Measurements from ENCODE around the gene PRLR.
A peak's percentile ranks its signal among the peaks of the same experiment; 100 is the strongest.
"Not testable (repeated sequence)": the region's sequence is repeated elsewhere in the genome, so short reads cannot be mapped to it uniquely, and the experiment has no call there.

The PRLR gene

DNA sequence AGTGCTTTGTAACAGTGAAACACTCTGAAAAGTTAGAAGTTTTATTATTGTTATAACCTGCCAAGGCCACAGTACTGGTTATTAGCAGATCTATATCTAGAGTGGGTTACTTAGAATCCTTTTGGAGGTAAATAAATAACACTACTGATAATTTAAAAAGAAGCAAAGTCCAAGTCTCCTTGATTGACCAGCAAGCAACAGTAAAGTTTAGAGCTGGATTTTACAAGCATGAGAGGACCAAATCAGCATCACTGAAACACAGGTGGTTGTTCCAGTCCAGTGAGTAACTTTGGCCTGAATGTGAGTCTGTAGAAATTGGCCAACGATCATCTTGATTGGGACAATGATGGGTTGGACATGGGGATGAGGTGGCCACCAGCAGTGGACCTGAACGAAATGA lies 105.4 kb downstream of the PRLR start:
- DNase-seq (ENCODE audit: low read depth) = no peak

DNA sequence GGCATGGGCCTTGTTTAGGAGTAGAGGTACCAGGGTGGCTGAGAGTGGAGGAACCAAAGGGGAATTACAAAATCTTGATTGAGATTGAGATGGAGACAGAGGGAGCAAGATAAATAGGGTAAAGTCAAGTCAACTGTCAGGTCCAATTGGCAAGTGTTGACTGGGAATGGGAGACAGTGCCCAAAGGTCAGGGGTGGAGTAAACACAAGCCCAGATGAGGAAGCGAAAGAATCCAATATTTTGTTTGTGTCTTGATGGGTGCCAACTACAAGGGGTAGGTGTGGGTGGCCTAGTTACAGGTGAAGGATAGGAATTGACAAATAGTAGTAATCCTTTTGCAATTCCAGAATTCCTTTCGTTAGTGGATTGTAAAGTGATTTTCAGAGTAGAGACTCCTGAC lies 107.5 kb downstream of the PRLR start:
- no peak for DNase-seq (ENCODE audit: low read depth)

DNA sequence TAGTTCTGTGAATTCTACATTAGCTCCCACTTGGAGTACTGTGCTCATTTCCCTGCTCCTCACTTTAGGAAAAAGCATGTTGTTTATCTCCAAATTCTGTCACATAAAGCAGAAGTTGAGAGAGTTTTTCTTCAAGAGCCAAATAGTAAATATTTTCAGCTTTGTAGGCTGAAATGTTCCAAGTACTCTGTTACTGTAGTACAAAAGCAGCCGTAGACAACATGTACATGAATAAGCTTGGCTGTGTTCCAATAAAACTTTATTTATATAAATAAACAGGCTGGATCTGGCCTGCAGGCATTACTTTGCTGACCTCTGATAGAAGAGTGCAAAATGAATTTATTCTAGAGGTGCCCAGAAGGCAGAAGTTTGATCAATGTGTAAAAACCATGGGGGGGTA lies 109.6 kb downstream of the PRLR start:
- DNase-seq (ENCODE audit: low read depth) = no peak

DNA sequence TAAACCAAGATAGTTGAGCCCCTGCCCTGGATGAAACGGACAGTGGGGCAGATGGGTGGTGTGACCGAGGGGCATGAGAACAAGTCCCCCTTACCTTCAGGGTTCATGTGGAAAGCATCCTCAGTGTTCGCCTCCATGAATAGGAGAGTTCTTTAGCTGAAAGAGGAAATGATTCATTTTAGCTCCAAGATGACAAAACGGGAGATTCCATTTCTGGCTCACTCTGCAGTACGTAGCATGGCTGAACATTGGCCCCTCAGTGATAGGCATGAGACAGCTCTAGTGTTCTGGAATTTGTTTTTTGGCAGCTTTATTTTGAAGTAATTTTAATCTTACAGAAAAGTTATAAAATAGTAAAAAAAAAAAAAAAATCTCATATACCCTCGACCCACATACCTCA lies 112.3 kb downstream of the PRLR start:
- no peak for DNase-seq (ENCODE audit: low read depth)

DNA sequence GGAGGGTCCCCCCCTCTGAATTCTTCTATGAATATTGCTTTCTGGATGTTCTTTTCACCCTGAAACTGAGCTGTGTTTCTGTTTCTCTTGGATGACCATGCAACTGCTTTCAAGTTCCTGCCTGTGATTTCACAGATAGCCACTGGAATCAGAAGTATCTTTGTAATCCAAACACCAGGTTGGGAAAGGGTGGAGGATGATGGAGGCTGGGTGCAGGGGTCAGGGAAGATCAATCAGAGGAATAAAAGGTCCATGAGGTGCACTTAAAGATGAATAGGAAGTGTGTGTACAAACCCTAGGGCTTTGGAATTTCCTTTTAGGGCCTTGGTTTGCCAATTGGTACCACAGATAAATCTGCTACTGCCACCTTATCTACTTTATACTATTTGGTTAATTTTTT lies 114.4 kb downstream of the PRLR start:
- DNase-seq (ENCODE audit: low read depth) = no peak

DNA sequence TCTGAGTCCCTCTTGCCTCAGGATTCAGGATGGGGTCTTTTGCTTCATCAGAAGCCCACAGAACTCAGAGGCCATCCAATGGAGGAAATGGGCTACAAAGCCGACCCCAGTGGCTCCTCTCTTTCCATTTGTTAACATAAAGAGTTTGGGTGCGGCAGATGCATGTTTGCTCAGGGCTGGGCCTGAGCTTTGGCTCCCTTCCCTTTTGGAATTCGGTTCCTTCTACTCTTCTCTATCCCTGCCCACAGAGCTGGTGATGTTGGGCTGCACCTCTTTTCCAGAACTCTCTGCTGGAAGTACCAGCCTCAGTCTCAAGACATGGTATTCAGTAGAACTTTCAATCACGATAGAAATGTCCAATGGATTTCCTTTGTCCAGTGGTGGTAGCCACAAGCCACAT lies 115.6 kb downstream of the PRLR start:
- DNase-seq (ENCODE audit: low read depth) = no peak

DNA sequence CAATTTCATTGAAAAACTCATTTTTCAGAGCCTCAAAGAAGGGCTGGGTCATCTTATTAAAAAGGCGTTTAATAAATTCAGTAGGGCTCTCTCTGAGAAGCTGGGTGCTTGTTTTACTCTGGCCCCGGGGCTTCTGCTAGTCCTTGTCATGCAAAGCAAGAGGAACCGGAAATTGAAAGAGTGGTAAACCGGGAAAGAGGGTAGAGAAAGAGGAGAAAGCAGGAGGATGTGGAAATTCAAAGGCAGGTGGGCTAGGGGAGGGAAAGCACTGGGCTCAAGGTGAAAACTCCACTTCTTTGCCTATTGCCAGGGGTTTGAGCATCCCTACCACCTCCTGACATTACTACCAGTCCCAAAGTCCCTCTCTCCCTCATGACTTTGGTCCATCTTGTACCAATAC lies 118.0 kb downstream of the PRLR start:
- DNase-seq (ENCODE audit: low read depth) = no peak

DNA sequence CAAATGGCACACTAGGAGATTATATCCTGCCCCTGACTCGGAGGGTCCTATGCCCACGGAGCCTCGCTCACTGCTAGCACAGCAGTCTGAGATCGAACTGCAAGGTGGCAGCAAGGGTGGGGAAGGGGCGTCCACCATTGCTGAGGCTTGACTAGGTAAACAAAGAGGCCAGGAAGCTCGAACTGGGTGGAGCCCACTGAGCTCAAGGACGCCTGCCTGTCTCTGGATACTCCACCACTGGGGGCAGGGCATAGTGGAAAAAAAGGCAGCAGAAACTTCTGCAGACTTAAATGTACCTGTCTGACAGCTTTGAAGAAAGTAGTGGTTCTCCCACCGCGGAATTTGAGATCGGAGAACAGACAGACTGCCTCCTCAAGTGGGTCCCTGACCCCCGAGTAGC lies 125.7 kb downstream of the PRLR start:
- not testable (repeated sequence) for DNase-seq (ENCODE audit: low read depth)

DNA sequence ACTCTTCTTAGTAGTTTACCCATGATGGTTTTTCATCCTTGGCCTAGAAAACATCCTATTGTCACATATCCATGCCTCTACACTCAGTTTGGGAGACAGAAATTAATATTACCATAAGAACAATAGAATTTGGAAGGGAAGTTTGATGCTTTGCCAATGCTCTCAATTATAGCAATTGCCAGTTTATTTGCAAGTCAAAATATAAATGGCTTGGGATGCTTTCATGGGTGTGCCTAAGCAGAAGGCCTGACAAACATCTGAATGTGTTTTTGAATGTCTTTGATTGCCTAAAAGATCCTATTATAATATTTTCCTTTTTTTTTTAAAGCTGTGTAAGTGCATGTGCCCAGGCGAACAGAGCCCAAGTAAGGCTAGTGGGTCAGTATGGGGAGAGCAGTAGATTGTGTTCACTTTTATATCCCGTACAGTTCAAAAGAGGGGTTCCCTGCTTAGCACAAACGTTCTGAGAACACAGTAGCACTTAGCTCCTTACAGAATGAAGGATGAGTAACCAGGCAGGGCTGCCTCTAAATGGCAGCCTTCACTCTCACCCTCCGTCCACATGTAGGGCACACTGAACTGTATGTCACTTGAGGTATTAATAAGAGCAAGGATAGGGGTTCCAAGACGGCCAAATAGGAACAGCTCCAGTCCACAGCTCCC lies 126.5 kb downstream of the PRLR start:
- no peak for DNase-seq (ENCODE audit: low read depth)

DNA sequence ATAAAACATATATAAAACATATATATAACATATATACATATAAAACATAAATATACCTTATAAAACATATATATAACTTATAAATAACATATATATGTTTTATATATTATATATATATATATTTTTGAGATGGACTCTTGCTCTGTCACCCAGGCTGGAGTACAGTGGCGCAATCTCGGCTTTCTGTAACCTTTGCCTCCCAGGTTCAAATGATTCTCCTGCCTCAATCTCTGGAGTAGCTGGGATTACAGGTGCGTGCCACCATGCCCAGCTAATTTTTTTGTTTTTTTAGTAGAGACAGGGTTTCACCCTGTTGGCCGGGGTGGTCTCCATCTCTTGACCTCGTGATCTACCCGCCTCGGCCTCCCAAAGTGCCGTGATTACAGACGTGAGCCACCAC lies 128.6 kb downstream of the PRLR start:
- not testable (repeated sequence) for DNase-seq (ENCODE audit: low read depth)

DNA sequence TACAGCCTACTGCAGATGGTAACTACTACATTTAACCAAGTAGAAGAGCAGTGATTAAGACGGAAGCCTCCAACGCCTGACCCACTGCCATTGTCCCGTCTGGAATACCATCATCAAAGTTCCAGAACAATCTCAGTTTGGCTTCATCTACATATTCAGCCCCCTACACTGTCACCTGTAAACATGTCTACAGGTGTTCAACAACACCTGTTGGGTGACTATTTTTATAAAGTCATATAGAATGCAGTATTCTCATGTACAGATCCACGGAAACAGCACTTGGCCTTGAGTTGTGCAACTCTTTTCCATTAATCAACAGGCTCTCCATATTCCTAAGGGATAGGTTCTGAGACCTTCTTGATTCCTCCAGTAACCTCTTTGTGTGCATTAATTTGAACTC lies 129.3 kb downstream of the PRLR start:
- DNase-seq (ENCODE audit: low read depth) = no peak

DNA sequence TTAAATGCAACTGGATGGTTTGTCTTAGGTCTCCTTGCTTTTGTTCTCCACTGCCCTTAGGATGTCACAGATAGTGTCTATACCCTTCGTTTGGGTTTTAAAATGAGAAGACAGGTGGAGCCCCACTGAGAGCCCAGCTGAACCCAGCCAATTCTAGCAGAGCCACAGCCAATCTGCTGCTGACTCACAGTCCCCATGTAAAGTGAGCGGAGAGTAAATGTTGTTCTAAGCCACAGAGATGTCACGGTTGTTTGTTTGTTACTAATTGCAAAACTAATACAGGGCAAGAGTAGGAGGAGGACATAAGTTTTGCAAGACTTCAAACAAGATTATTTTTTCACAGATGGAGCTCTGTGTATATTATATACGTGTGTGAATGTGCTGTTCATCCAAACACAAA lies 132.1 kb downstream of the PRLR start:
- no peak for DNase-seq (ENCODE audit: low read depth)

DNA sequence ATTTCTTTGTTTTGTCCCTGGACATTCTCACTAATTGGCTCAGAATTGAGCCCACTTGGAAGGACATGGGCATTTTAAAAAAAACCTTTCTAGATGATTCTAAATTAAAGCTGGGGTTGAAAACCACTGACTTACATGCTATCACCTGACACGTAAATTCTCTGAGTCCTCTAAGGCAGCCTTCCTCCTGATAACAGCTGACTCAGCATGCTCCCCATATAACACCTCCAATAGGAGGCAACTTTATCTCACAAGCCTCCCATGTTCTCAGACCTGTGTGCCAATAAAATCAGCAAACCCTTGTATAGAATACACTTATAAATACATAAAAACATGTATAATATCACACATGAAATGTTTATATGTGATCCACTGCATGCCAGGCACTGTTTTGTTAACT lies 133.4 kb downstream of the PRLR start:
- no peak for DNase-seq (ENCODE audit: low read depth)

DNA sequence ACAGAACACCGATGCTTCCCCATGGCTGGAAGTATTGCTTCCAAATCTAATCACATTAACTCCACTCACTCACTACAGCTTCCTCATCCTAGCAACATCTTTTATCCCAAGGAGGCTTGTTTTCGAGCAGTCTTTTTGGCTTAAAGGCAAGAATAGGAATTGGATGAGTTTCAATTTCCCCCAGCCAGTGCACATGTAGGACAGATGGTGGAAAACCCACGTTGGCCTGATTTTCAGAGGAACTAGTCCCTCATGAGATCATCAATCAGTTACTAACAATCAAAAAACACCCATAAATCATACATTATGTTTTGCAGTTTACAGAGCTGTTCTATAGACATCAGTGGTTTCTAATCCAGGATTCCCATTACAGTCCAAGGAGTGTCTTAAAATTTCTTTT lies 134.1 kb downstream of the PRLR start:
- no peak for DNase-seq (ENCODE audit: low read depth)

DNA sequence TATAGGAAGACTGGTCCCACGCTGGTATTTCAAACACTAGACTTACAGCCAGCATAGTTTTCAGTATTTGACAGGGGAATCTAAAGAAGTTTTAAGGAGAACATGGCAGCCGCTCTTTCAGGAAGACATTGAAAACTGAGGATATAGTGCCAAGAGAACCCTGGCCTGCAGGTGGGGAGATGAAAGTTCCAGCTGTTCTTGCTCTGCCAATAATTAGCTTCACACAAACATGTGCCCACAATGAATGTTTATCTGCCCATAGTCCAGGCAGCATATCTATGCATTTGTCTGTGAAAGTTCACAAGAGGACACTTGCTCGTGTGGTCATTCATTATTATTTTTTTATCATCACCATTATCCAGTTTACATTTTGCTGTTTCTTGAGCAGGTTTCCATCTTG lies 134.9 kb downstream of the PRLR start:
- no peak for DNase-seq (ENCODE audit: low read depth)

DNA sequence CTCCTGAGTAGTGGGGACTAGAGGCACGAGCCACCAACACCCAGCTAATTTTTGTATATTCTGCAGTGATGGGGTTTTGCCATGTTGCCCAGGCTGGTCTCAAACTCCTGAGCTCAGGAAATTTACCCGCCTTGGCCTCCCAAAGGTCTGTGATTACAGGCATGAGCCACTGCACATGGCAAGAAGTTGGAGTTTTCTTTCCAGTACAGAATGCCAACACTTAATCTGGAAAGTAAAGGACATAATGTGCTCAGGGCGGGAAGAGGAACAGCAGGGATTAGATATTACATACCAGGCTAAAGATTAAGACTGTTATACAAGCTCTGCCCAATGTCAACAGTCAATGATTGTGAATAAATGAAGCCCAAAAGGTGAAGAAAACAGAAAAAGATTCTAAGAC lies 135.3 kb downstream of the PRLR start:
- no peak for DNase-seq (ENCODE audit: low read depth)

DNA sequence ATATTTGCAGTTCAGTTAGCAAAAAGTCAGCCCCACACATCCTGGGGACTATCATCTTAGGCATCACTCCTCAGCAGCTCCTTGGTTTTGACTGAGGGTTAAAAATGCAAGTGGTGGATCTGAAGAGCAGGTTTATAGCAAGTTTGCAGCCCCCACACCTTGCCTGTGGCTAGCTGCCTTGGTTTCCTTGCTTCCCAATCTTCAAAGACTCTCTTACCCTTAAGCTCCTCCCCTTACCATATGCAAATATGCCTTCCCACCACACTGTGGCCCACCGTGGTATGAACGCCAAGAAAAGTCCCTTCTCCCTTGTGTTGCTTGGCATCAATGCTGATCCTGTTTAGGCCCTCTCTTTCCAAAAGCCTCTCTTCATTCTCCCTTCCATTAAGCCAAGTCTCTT lies 137.6 kb downstream of the PRLR start:
- DNase-seq (ENCODE audit: low read depth) = no peak

DNA sequence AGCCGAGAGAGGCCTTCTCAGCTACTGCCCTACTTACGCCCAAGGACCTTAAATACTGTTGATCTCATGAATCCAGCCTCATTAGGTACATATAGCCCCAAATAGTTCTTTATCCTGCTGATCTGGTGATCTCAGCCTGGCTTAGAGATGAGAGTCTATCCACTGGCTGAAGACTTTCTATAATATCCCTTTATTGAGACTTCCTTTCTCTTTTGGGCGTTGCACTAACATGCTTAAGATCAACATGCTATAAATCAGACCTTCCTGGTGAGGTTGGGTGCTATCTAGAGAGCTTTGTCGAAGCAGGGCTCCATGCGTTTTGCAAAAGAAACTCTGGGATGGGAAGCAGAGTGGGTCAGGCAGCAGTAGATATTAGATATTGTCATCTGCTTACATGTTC lies 138.6 kb downstream of the PRLR start:
- no peak for DNase-seq (ENCODE audit: low read depth)

DNA sequence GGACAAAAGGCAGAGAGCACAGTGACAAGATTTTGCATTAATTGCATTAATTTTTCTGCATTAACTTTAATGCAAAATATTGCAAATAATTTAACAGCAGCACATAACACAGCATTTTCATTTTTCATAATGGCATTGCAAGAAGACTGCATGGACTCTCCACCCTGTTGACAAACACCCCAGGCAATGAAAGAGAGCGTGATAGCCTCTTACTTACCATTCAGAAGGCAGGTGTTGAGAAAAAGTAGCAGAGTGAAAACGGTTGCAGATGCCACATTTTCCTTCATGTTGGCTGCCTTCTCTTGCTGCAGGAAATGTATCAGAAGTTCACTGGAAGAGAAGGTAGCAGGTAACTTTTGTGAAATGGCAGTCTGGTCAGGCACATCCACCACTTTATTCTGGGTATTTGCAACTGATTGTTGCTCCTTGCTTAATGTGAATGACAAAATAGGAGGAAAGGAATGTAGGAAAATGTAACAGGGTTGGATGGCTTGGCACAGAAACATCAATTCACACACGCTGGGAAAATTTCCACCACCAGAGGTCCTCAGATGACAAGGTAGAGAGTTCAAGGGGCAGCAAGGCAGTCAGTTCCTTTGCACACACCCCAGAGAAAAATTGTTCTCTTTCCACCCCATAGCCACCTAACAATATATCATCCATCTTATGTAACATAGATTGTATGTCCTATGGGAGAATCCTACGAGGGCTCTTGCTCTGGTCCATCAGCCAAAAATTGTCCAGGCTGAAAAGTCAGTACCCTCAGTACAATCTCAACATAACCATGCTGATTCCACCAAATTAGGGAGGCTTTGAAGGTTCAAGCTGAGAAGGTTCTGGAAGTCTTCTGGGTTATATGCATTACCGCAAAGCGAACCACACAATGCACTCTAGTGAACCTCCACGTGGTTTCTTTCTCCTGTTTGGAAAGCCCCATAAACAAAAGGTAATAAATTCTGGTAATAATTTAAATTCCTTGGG lies 140.7 kb downstream of the PRLR start:
- DNase-seq (ENCODE audit: low read depth) = peak; percentile 32

DNA sequence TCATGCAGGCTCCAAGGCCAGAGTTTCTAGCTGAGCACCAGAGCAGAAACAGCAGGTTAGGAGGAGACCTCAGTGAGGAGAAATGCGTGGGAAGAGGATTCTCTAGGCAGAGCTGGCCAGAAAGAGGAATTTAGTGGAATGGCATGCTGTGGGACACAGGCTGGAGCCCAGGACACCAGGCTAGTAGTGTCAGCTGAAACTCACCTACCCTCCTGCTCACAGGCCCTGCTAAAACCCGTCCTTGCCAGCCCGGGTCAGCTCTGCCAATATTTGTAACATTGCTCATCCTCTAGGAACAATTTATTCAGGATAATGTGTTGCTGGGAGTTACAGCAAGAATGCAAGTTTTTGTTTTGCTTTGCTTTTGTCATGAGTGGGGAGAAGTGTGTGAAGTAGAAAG lies 142.3 kb downstream of the PRLR start:
- no peak for DNase-seq (ENCODE audit: low read depth)

DNA sequence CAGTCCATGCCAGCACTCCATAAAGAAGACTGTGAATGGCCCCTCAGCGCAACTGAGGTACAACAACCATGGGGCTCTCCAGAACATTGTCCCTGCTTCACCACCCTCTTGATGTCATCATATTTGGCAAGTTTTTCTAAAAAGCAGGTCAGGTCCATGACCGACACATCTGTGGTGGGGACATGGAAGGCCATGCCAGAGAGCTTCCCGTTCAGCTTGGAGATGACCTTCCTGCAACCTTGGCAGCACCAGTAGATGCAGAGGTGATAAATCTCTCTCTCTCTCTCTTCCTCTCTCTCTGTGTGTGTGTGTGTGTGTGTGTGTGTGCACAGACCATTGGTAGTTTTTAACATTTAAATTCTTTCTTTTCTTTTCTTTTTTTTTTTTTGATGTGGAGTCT lies 147.1 kb downstream of the PRLR start:
- no peak for DNase-seq (ENCODE audit: low read depth)

DNA sequence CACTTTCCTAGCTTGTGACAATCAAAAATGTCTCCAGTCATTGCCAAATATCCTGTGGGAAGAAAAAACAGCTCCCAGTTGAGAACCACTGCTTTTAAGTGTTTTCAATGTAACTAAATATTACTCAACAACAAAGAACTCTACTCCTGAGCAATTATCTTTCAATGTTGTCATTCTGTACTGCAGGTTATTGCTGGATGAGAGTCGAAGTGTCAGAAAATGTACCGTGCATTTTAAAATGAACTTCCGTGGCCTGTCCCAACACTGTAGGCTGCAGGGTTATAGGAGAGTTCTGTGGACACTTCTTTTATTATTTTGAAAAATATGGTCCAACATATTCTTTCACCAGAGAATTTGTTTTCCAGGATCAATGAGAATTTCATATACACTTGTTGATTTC lies 147.8 kb downstream of the PRLR start:
- no peak for DNase-seq (ENCODE audit: low read depth)

DNA sequence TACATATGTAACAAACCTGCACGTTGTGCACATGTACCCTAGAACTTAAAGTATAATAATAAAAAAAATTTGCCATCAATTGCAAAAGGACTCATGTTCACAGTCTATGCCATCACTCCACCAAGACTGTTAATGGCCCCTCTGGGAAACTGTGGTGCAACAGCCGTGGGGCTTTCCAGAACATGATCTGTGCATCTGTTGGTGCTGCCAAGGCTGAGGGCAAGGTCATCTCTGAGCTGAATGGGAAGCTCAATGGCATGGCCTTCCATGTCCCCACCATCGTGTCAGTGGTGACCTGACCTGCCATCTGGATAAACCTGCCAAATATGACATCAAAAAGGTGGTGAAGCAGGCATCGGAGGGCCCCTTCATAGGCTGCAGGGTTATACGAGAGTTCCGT lies 149.2 kb downstream of the PRLR start:
- DNase-seq (ENCODE audit: low read depth) = no peak

DNA sequence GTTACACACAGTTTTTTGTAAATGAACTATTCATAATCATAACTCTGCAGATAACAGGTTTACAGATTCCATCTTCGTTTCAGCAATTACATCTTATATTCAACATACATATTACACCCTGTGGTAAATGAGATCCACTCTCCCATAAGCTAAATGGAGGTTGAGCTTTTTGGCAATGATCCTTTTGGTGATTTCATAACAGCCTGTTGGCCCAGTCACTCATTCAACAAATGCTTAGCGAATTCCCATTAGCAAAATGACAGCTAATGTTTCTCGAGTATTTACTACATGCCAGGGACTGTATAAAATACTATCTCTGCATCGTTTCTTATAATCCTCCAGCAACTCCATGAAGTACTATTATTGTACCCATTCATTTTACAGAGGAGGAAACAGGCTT lies 157.1 kb downstream of the PRLR start:
- DNase-seq (ENCODE audit: low read depth) = no peak
